Uterus (tissue), 4 donors: Measurements from ENCODE around the gene ABCB7. TPM values are rescaled to one million over a fixed set of nuclear protein-coding genes. Genes with fewer than 3 reads are reported as not detected.

Experiments used
- DNase-seq, 2 donors: peaks; one replicate each; pipeline ENCODE4 v3.0.0-alpha.2; 2019 to 2020
- H3K27ac ChIP-seq, 2 donors: fragments of 200-600 bp; sonication (generic); 1 replicate in 1 of 2; 2 replicates in 1 of 2; pipeline ENCODE4 v1.5.1; 2016 to 2018
- H3K27me3 ChIP-seq, 2 donors: fragments of 200-600 bp; sonication (generic); one replicate each; pipeline ENCODE4 v1.5.1; 2018 to 2019; ENCODE audit warnings: control low read depth in 1 of 2
- H3K36me3 ChIP-seq, 2 donors: fragments of 200-600 bp; sonication (generic); one replicate each; pipeline ENCODE4 v1.5.1; 2019; ENCODE audit warnings: control low read depth in 1 of 2
- H3K4me1 ChIP-seq, 2 donors: fragments of 200-600 bp; sonication (generic); one replicate each; pipeline ENCODE4 v1.5.1; 2018 to 2019; ENCODE audit warnings: control low read depth in 1 of 2
- H3K4me3 ChIP-seq, 2 donors: fragments of 200-600 bp; sonication (generic); 1 replicate in 1 of 2; 2 replicates in 1 of 2; pipeline ENCODE4 v1.5.1; 2018 to 2019; ENCODE audit warnings: mild to moderate bottlenecking in 1 of 2
- H3K9me3 ChIP-seq, 2 donors: fragments of 200-600 bp; sonication (generic); one replicate each; pipeline ENCODE4 v1.5.1; 2019; ENCODE audit warnings: control low read depth in 1 of 2
- CTCF ChIP-seq, 4 experiments: fragments of 200-600 bp in 2 of 4; fragments of 450-650 bp in 2 of 4; sonication (generic) in 2 of 4; IDR thresholded peaks; one replicate each; pipeline ENCODE4 v1.5.1; 2016 to 2019; ENCODE audit warnings: antibody characterized with exemption in 4 of 4, mild to moderate bottlenecking in 2 of 4, moderate library complexity in 1 of 4
- POLR2A ChIP-seq, 2 donors: fragments of 450-650 bp; IDR thresholded peaks; one replicate each; pipeline ENCODE4 v1.6.1; 2016; ENCODE audit warnings: antibody characterized with exemption in 2 of 2, mild to moderate bottlenecking in 1 of 2, moderate library complexity in 1 of 2
- intact Hi-C: fragments of 100-400 bp; cut with DNase I; formaldehyde crosslinking; loops from one replicate; pipeline ENCODE4 v1.15.1; 2023; ENCODE audit warnings: low total_unique reads
- total RNA-seq, 4 donors: library from RNA; depleted of rRNA in 3 of 4; stranded (reverse); fragments of >200 nt in 3 of 4; gene quantifications; one replicate each; pipeline versions ENCODE4 v1.1.0 to v1.2.4, GENCODE V29; 2014 to 2023
- donor health status: DM: yes; HTN: yes; CAD: no.

ABCB7 gene
- total RNA-seq, 4 donors from 2014 or later: 1.5 to 134 (median 37.1) TPM

- H3K4me1 ChIP-seq: no peaks in the 10 kb centered on the region
- no peaks in the 10 kb centered on the region for H3K9me3 ChIP-seq
- no peak for TF ChIP-seq CTCF (IDR thresholded peaks at IDR 0.05)
- TF ChIP-seq POLR2A (IDR thresholded peaks at IDR 0.05): no peak
- intact Hi-C loops: no loop called here
- H3K27ac ChIP-seq: no peak overlapping the region
- no peaks in the 10 kb centered on the region for H3K27me3 ChIP-seq
- H3K36me3 ChIP-seq: no peaks in the 10 kb centered on the region
- DNase-seq: no peak
- H3K4me3 ChIP-seq: no peak overlapping the region
Measured at GRCh38 chrX:75086731-75087195, 69.3 kb downstream of the ABCB7 start.

- H3K36me3 ChIP-seq: no peaks in the 10 kb centered on the region
- intact Hi-C loops: no loop called here
- H3K4me1 ChIP-seq: no peaks in the 10 kb centered on the region
- DNase-seq: no peak
- H3K9me3 ChIP-seq: no peaks in the 10 kb centered on the region
- peaks cover 0 to 4% of the 10 kb centered on the region in 2 donors for H3K27me3 ChIP-seq
- no peak for TF ChIP-seq CTCF (IDR thresholded peaks at IDR 0.05)
- TF ChIP-seq POLR2A (IDR thresholded peaks at IDR 0.05): no peak
- no peak overlapping the region for H3K4me3 ChIP-seq
- H3K27ac ChIP-seq: no peak overlapping the region
Measured at GRCh38 chrX:75084757-75085156, 71.3 kb downstream of the ABCB7 start.

- H3K36me3 ChIP-seq: no peaks in the 10 kb centered on the region
- no peaks in the 10 kb centered on the region for H3K9me3 ChIP-seq
- no peak overlapping the region for H3K4me3 ChIP-seq
- no peaks in the 10 kb centered on the region for H3K4me1 ChIP-seq
- no peak for TF ChIP-seq CTCF (IDR thresholded peaks at IDR 0.05)
- TF ChIP-seq POLR2A (IDR thresholded peaks at IDR 0.05): no peak
- intact Hi-C loops: no loop called here
- H3K27ac ChIP-seq: no peak overlapping the region
- DNase-seq: no peak
- H3K27me3 ChIP-seq: peaks cover 0 to 4% of the 10 kb centered on the region in 2 donors
Measured at GRCh38 chrX:75076429-75076828, 79.7 kb downstream of the ABCB7 start.

- H3K4me1 ChIP-seq: no peaks in the 10 kb centered on the region
- no peaks in the 10 kb centered on the region for H3K36me3 ChIP-seq
- H3K27ac ChIP-seq: no peak overlapping the region
- intact Hi-C loops: no loop called here
- H3K4me3 ChIP-seq: no peak overlapping the region
- H3K9me3 ChIP-seq: no peaks in the 10 kb centered on the region
- TF ChIP-seq CTCF (IDR thresholded peaks at IDR 0.05) (no peak), POLR2A (IDR thresholded peaks at IDR 0.05) (no peak)
- H3K27me3 ChIP-seq: no peaks in the 10 kb centered on the region
- no peak for DNase-seq
Measured at GRCh38 chrX:75074475-75074874, 81.6 kb downstream of the ABCB7 start.

GRCh38 chrX:75071334-75071733 is 84.7 kb downstream of the ABCB7 start:
- Histone ChIP-seq H3K4me1 (no peaks in the 10 kb centered on the region), H3K9me3 (no peaks in the 10 kb centered on the region), H3K4me3 (no peak overlapping the region), H3K27me3 (no peaks in the 10 kb centered on the region), H3K36me3 (no peaks in the 10 kb centered on the region), H3K27ac (no peak overlapping the region)
- intact Hi-C loops: no loop called here
- DNase-seq: no peak
- TF ChIP-seq POLR2A (IDR thresholded peaks at IDR 0.05): no peak

- no peak overlapping the region for H3K27ac ChIP-seq
- H3K27me3 ChIP-seq: no peaks in the 10 kb centered on the region
- no peak overlapping the region for H3K4me3 ChIP-seq
- no peaks in the 10 kb centered on the region for H3K4me1 ChIP-seq
- no peaks in the 10 kb centered on the region for H3K36me3 ChIP-seq
- no peak for TF ChIP-seq CTCF (IDR thresholded peaks at IDR 0.05)
- TF ChIP-seq POLR2A (IDR thresholded peaks at IDR 0.05): no peak
- H3K9me3 ChIP-seq: no peaks in the 10 kb centered on the region
- no peak for DNase-seq
- intact Hi-C loops: no loop called here
Measured at GRCh38 chrX:75067931-75068330, 88.2 kb downstream of the ABCB7 start.
